Body of pancreas (tissue), 4 donors: ENCODE results near the gene FAM120AOS.

ENCODE experiments used
- CTCF ChIP-seq, 7 experiments: fragments of 450-650 bp in 4 of 7; fragments of 200-600 bp in 3 of 7; sonication (generic) in 3 of 7; IDR thresholded peaks; one replicate each; pipeline ENCODE4 v1.5.1; 2016 to 2019; ENCODE audit warnings: antibody characterized with exemption in 7 of 7
- POLR2A ChIP-seq, 3 donors: fragments of 450-650 bp; IDR thresholded peaks; one replicate each; pipeline ENCODE4 v1.6.1; 2016; ENCODE audit warnings: antibody characterized with exemption in 3 of 3, mild to moderate bottlenecking in 2 of 3

- TF ChIP-seq POLR2A (IDR thresholded peaks at IDR 0.05) (no peak), CTCF (IDR thresholded peaks at IDR 0.05) (no peak)
Observed at GRCh38 chr9:93464395-93464794, 11.0 kb upstream of the FAM120AOS start.
